ENCODE data around the gene SPO11.

GRCh38 chr20:57374931-57375651 is 45.5 kb downstream of the SPO11 start:
- TF ChIP-seq POLR2A (IDR thresholded peaks at IDR 0.05) (no peak), CTCF (IDR thresholded peaks at IDR 0.05) (no peak)

All from tibial nerve (tissue), 3 donors.